IMR-90 (cell line): ENCODE measurements around the gene AXIN2. TPM values are rescaled to one million over a fixed set of nuclear protein-coding genes. Genes with fewer than 3 reads are reported as not detected.

Experiments
- ATAC-seq: fragments of 200-7000 bp; cut with Tn5 transposase; 2 replicates; pipeline ENCODE4 v1.9.1; 2020; ENCODE audit warnings: low read depth, mild to moderate bottlenecking, moderate library complexity
- BruUV-seq: library from RNA; stranded (reverse); fragments of 400-500 nt; replicated peaks from 2 replicates; lab custom pipeline; 2021; lab: Mats Ljungman, UMichigan
- CTCF ChIA-PET: fragments of 300-600 bp; formaldehyde crosslinking; extraction: SDS; loops from one replicate; lab custom pipeline; 2021; ENCODE audit warnings: antibody characterized with exemption; lab: Yijun Ruan, JAX
- POLR2A ChIA-PET: fragments of 300-600 bp; sonication (Branson Sonifier 250); formaldehyde crosslinking; loops from one replicate; lab custom pipeline; 2022; ENCODE audit warnings: antibody characterized with exemption; ENCODE audit not compliant: unreplicated experiment; lab: Charles Lee
- DNase-seq: peaks from one replicate; pipeline ENCODE4 v3.0.0; 2013
- H2AFZ ChIP-seq: replicated peaks from 2 replicates; pipeline ENCODE3; 2013; ENCODE audit warnings: low read length, mild to moderate bottlenecking; ENCODE audit not compliant: poor library complexity
- H2AK5ac ChIP-seq: 2 replicates; pipeline ENCODE4 v1.6.1; 2013; ENCODE audit warnings: low read depth, low read length, inconsistent platforms
- H2AK9ac ChIP-seq: replicated peaks from 2 replicates; pipeline ENCODE3; 2013; ENCODE audit warnings: mild to moderate bottlenecking, low read depth, low read length, moderate library complexity; ENCODE audit not compliant: poor library complexity
- H2BK120ac ChIP-seq: 2 replicates; pipeline ENCODE4 v1.6.1; 2013; ENCODE audit warnings: low read depth, low read length, inconsistent platforms
- H2BK15ac ChIP-seq: 3 replicates; pipeline ENCODE4 v1.6.1; 2013; ENCODE audit warnings: low read depth, low read length, inconsistent platforms
- H2BK20ac ChIP-seq: 2 replicates; pipeline ENCODE4 v1.6.1; 2013; ENCODE audit warnings: low read depth, mild to moderate bottlenecking, inconsistent platforms, low read length, moderate library complexity
- H2BK5ac ChIP-seq: 2 replicates; pipeline ENCODE4 v1.6.1; 2013; ENCODE audit warnings: mild to moderate bottlenecking, low read depth, low read length, inconsistent platforms; ENCODE audit not compliant: poor library complexity, severe bottlenecking
- H3K14ac ChIP-seq: replicated peaks from 2 replicates; pipeline ENCODE4 v1.6.1; 2013; ENCODE audit warnings: low read depth, low read length, inconsistent platforms
- H3K18ac ChIP-seq: 2 replicates; pipeline ENCODE4 v1.6.1; 2013; ENCODE audit warnings: low read depth, low read length, control low read depth
- H3K23ac ChIP-seq: 2 replicates; pipeline ENCODE4 v1.6.1; 2013; ENCODE audit warnings: low read depth, low read length, inconsistent platforms
- H3K27ac ChIP-seq: 2 replicates; pipeline ENCODE4 v1.5.1; 2013; ENCODE audit warnings: mild to moderate bottlenecking, control low read depth, low read length; ENCODE audit not compliant: insufficient read depth
- H3K27me3 ChIP-seq: 2 replicates; pipeline ENCODE4 v1.6.1; 2013; ENCODE audit warnings: low read length; ENCODE audit not compliant: control insufficient read depth, insufficient read depth
- H3K36me3 ChIP-seq: 2 replicates; pipeline ENCODE4 v1.6.1; 2013; ENCODE audit warnings: low read length, mixed read lengths; ENCODE audit not compliant: control insufficient read depth, insufficient read depth
- H3K4ac ChIP-seq: 2 replicates; pipeline ENCODE4 v1.6.1; 2013; ENCODE audit warnings: low read depth, low read length, inconsistent platforms
- H3K4me1 ChIP-seq: 2 replicates; pipeline ENCODE4 v1.6.1; 2013; ENCODE audit warnings: low read length, mixed read lengths; ENCODE audit not compliant: control insufficient read depth, insufficient read depth
- H3K4me2 ChIP-seq: 2 replicates; pipeline ENCODE4 v1.6.1; 2013; ENCODE audit warnings: low read depth, mild to moderate bottlenecking, control low read depth, low read length, moderate library complexity
- H3K4me3 ChIP-seq: 2 replicates; pipeline ENCODE4 v1.5.1; 2013; ENCODE audit warnings: low read depth, mild to moderate bottlenecking, control low read depth, low read length, moderate library complexity; ENCODE audit not compliant: insufficient read depth
- H3K56ac ChIP-seq: 2 replicates; pipeline ENCODE4 v1.6.1; 2013; ENCODE audit warnings: low read length, inconsistent platforms; ENCODE audit not compliant: insufficient read depth; ENCODE audit errors: extremely low read depth
- H3K79me1 ChIP-seq, 2 experiments: 2 replicates each; pipeline ENCODE4 v1.6.1; 2013; ENCODE audit warnings: low read length in 2 of 2, inconsistent platforms in 1 of 2, low read depth in 1 of 2
- H3K9ac ChIP-seq: 2 replicates; pipeline ENCODE4 v1.6.1; 2013; ENCODE audit warnings: low read depth, low read length, control low read depth
- H3K9me1 ChIP-seq: 2 replicates; pipeline ENCODE4 v1.6.1; 2013; ENCODE audit warnings: low read length, inconsistent platforms; ENCODE audit not compliant: insufficient read depth
- H3K9me3 ChIP-seq: 2 replicates; pipeline ENCODE4 v1.6.1; 2013; ENCODE audit warnings: low read length; ENCODE audit not compliant: control insufficient read depth, insufficient read depth
- H4K20me1 ChIP-seq: 2 replicates; pipeline ENCODE4 v1.6.1; 2013; ENCODE audit warnings: low read length, inconsistent platforms; ENCODE audit not compliant: insufficient read depth
- H4K5ac ChIP-seq: 2 replicates; pipeline ENCODE4 v1.6.1; 2013; ENCODE audit warnings: mild to moderate bottlenecking, low read depth, low read length, control low read depth
- H4K8ac ChIP-seq, 2 experiments: 2 replicates each; pipeline ENCODE4 v1.6.1; 2013; ENCODE audit warnings: low read depth in 2 of 2, low read length in 2 of 2, control low read depth in 1 of 2, inconsistent platforms in 1 of 2
- H4K91ac ChIP-seq: 2 replicates; pipeline ENCODE4 v1.6.1; 2013; ENCODE audit warnings: low read depth, low read length, inconsistent platforms; ENCODE audit not compliant: insufficient read depth
- CEBPB ChIP-seq: IDR thresholded peaks from 2 replicates; pipeline ENCODE4 v1.6.1; 2012; ENCODE audit warnings: low read depth, low read length, improper control_type of control experiment
- FOS ChIP-seq: fragments of 150-350 bp; IDR thresholded peaks from 2 replicates; pipeline ENCODE4 v1.6.1; 2016; ENCODE audit warnings: low read depth, low read length
- NFE2L2 ChIP-seq: fragments of 150-350 bp; IDR thresholded peaks from 2 replicates; pipeline ENCODE4 v1.6.1; 2016; ENCODE audit warnings: low read depth, mild to moderate bottlenecking, low read length
- SMC3 ChIP-seq: fragments of 150-350 bp; IDR thresholded peaks from 2 replicates; pipeline ENCODE4 v1.6.1; 2016; ENCODE audit warnings: low read depth, mild to moderate bottlenecking, antibody characterized with exemption, low read length, moderate library complexity
- USF2 ChIP-seq: fragments of 150-350 bp; IDR thresholded peaks from 2 replicates; pipeline ENCODE4 v1.6.1; 2017; ENCODE audit warnings: mild to moderate bottlenecking, antibody characterized with exemption, low read length, low read depth
- WGBS, 2 experiments: methylation state at CpG; one replicate each; pipeline versions ENCODE4 v1.1.5 to v1.1.7; 2013; ENCODE audit warnings: missing lambda C conversion rate in 2 of 2; ENCODE audit not compliant: insufficient read length in 1 of 2; ENCODE audit errors: extremely low coverage in 2 of 2; 5-methylcytosine and 5-hydroxymethylcytosine counted together
- dilution Hi-C: fragments of 300-500 bp; cut with HindIII; formaldehyde crosslinking; loops from one replicate; pipeline ENCODE4 v1.14.3; 2018; ENCODE audit warnings: low sequenced_read_pairs; ENCODE audit not compliant: unreplicated experiment
- in situ Hi-C: fragments of 300-500 bp; cut with MboI; formaldehyde crosslinking; loops from 3 replicates; pipeline ENCODE4 v1.14.3; 2019; ENCODE audit warnings: low sequenced_read_pairs, inconsistent platforms, mixed read lengths
- intact Hi-C: fragments of 100-400 bp; cut with micrococcal nuclease; formaldehyde crosslinking; loops from 2 replicates; pipeline ENCODE4 v1.10.0; 2022
- polyA plus RNA-seq, 3 experiments: library from polyadenylated mRNA; depleted of rRNA; stranded (reverse); fragments of >200 nt; gene quantifications; 2 replicates each; pipeline ENCODE4 v1.2.3, GENCODE V29; 2012; ENCODE audit warnings: low replicate concordance in 1 of 3
- total RNA-seq: library from RNA; depleted of rRNA; stranded (reverse); fragments of >200 nt; gene quantifications from 2 replicates; pipeline ENCODE4 v1.2.3, GENCODE V29; 2012
- TF ChIP-seq, protein P1 (sequence below): conservative IDR thresholded peaks from 2 replicates; pipeline ENCODE4 v1.5.1; 2012; ENCODE audit warnings: mild to moderate bottlenecking, low read depth, low read length, improper control_type of control experiment

The AXIN2 gene
- total and polyA plus RNA-seq, 2 of the 4 experiments (the other 2 are of a cell fraction): 0.91 to 1.8 TPM

DNA sequence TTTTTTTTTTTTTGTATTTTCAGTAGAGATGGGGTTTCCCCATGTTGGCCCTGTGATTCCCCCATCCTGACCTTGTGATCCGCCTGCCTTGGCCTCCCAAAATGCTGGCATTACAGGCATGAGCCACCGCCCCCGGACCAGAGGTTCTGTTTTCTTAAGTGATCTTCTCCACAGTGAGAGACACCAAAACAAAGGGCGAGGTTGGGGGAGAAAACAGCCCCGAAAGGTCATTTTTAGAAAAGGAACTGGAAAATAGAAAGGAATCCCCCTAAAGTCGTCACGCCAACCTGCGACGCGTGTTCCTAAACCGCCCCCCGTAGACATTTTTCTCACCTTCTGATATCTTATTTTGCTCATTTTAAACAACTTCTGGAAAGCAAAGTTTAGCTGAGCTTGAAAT lies 6.1 kb upstream of the AXIN2 start:
- H2AFZ ChIP-seq: no peak overlapping the region
- no peak overlapping the region for H2BK120ac ChIP-seq
- H3K4me2 ChIP-seq: no peak overlapping the region
- peaks cover 2% of the 10 kb centered on the region; the same call in 1 of the 2 replicates for H3K4me1 ChIP-seq
- in situ Hi-C loops: loop anchor here (25.0 kb wide), 1 partner anchor 595 kb away; no protein-coding TSS in a partner anchor
- no peaks in the 10 kb centered on the region for H4K20me1 ChIP-seq
- no peak overlapping the region for H2AK9ac ChIP-seq
- TF ChIP-seq USF2 (no peak), NFE2L2 (no peak), FOS (no peak), CEBPB (no peak), SMC3 (no peak)
- TF ChIP-seq, protein P1, sequence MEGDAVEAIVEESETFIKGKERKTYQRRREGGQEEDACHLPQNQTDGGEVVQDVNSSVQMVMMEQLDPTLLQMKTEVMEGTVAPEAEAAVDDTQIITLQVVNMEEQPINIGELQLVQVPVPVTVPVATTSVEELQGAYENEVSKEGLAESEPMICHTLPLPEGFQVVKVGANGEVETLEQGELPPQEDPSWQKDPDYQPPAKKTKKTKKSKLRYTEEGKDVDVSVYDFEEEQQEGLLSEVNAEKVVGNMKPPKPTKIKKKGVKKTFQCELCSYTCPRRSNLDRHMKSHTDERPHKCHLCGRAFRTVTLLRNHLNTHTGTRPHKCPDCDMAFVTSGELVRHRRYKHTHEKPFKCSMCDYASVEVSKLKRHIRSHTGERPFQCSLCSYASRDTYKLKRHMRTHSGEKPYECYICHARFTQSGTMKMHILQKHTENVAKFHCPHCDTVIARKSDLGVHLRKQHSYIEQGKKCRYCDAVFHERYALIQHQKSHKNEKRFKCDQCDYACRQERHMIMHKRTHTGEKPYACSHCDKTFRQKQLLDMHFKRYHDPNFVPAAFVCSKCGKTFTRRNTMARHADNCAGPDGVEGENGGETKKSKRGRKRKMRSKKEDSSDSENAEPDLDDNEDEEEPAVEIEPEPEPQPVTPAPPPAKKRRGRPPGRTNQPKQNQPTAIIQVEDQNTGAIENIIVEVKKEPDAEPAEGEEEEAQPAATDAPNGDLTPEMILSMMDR: no peak
- no peak overlapping the region for H3K14ac ChIP-seq
- H3K9ac ChIP-seq: no peak overlapping the region
- H4K5ac ChIP-seq: no peak overlapping the region
- H2BK15ac ChIP-seq: no peak overlapping the region
- ChIA-PET CTCF (no interaction called here), POLR2A (no interaction called here)
- H4K8ac ChIP-seq: no peak overlapping the region
- ATAC-seq (no peak), DNase-seq (no peak)
- dilution Hi-C loops: no loop called here
- H2BK20ac ChIP-seq: no peak overlapping the region
- BruUV-seq: no TSS peak
- no peak overlapping the region for H3K27ac ChIP-seq
- no peak overlapping the region for H3K56ac ChIP-seq
- 0 out of 2 replicates have a peak, but pooled peaks cover 3% of the 10 kb centered on the region for H3K9me1 ChIP-seq
- H3K4ac ChIP-seq: no peak overlapping the region
- no peak overlapping the region for H2BK5ac ChIP-seq
- no peaks in the 10 kb centered on the region for H3K79me1 ChIP-seq
- no peaks in the 10 kb centered on the region for H3K9me3 ChIP-seq
- peaks cover 9% of the 10 kb centered on the region for H3K27me3 ChIP-seq
- H3K23ac ChIP-seq: no peak overlapping the region
- H3K18ac ChIP-seq: no peak overlapping the region
- no CpG with 5 or more reads among the region's 12 CpGs for WGBS, 2 experiments
- H4K91ac ChIP-seq: no peak overlapping the region
- no peak overlapping the region for H2AK5ac ChIP-seq
- no peak overlapping the region for H3K4me3 ChIP-seq
- no peaks in the 10 kb centered on the region for H3K36me3 ChIP-seq
- intact Hi-C loops: no loop called here
